Gastroesophageal sphincter (tissue), 3 donors: ENCODE data around the gene PIP4K2A.

Experiments
- EP300 ChIP-seq: sonication (generic); formaldehyde crosslinking; IDR thresholded peaks from one replicate; pipeline ENCODE4 v1.6.1; 2017; ENCODE audit warnings: antibody characterized with exemption, mild to moderate bottlenecking
- POLR2A ChIP-seq, 2 donors: fragments of 450-650 bp; IDR thresholded peaks; one replicate each; pipeline ENCODE4 v1.6.1; 2017; ENCODE audit warnings: antibody characterized with exemption in 2 of 2, mild to moderate bottlenecking in 2 of 2, moderate library complexity in 1 of 2
- TF ChIP-seq, protein P1 (sequence below), 4 experiments: fragments of 200-600 bp in 2 of 4; fragments of 450-650 bp in 2 of 4; sonication (generic) in 1 of 4; IDR thresholded peaks; one replicate each; pipeline ENCODE4 v1.5.1; 2017 to 2019; ENCODE audit warnings: antibody characterized with exemption in 4 of 4, mild to moderate bottlenecking in 2 of 4, moderate library complexity in 2 of 4

DNA sequence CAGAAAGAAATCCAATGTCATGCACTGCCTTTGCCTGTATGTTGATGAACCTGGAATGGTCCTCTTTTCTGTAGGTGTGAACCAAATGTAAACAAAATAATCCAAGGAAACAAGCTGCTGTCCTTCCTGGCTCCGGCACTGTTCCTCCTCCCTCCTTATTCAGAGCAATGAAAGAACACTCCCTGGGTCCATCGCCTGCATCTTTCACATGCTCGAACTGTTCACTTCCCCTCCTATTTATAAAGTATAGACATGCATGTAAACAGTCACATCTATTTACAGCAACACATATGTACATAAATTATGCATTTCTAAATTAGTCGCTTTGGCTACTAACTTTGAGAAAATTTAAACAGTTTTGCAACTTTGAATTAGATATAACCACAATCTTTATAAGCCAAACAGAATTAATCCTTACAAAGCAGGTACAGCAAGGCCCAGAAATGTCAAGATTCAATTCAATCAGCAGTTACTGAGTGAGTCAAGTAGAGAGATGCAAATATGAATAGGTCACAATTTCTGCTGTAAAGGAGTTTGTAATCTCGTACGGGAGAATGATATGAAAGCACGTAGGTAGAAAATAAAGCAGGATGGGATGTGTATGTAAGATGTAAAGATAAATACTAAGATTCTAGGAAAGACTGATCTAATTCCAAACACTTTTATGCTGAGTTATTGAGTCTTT is 162.6 kb downstream of the PIP4K2A start:
- TF ChIP-seq, protein P1, sequence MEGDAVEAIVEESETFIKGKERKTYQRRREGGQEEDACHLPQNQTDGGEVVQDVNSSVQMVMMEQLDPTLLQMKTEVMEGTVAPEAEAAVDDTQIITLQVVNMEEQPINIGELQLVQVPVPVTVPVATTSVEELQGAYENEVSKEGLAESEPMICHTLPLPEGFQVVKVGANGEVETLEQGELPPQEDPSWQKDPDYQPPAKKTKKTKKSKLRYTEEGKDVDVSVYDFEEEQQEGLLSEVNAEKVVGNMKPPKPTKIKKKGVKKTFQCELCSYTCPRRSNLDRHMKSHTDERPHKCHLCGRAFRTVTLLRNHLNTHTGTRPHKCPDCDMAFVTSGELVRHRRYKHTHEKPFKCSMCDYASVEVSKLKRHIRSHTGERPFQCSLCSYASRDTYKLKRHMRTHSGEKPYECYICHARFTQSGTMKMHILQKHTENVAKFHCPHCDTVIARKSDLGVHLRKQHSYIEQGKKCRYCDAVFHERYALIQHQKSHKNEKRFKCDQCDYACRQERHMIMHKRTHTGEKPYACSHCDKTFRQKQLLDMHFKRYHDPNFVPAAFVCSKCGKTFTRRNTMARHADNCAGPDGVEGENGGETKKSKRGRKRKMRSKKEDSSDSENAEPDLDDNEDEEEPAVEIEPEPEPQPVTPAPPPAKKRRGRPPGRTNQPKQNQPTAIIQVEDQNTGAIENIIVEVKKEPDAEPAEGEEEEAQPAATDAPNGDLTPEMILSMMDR (IDR thresholded peaks at IDR 0.05): no peak
- TF ChIP-seq POLR2A (IDR thresholded peaks at IDR 0.05) (no peak), EP300 (no peak)
